ENCODE measurements around the gene PTH2R. TPM values are rescaled to one million over a fixed set of nuclear protein-coding genes. Genes with fewer than 3 reads are reported as not detected.

The PTH2R gene
- polyA plus RNA-seq, 1 donor (not counting 4 experiments of a cell fraction or from before 2014, with no cell fraction given), result not detected

- Histone ChIP-seq H4K20me1 (ENCODE audit: control insufficient read depth, extremely low read depth, insufficient read depth, low read length) (no peaks in the 10 kb centered on the region), H3K9me3 (ENCODE audit: control insufficient read depth, low read depth, low read length) (no peaks in the 10 kb centered on the region), H3K4me2 (ENCODE audit: control insufficient read depth, extremely low read depth, insufficient read depth, low read depth, low read length) (no peak overlapping the region), H3K36me3 (ENCODE audit: control insufficient read depth in 2 of 2, extremely low read depth in 1 of 2, insufficient read depth in 2 of 2, low read length in 2 of 2) (no peaks in the 10 kb centered on the region), H3K27me3 (ENCODE audit: control insufficient read depth, extremely low read depth, insufficient read depth, low read length) (no peaks in the 10 kb centered on the region), H3K4me1 (ENCODE audit: control insufficient read depth, extremely low read depth, insufficient read depth, low read length) (no peaks in the 10 kb centered on the region), H3K79me2 (ENCODE audit: control insufficient read depth, insufficient read depth, low read length) (no peaks in the 10 kb centered on the region), H3K4me3 (ENCODE audit: control insufficient read depth in 2 of 3, extremely low read depth in 1 of 3, insufficient read depth in 2 of 3, low read depth in 1 of 3, low read length in 3 of 3) (no peak overlapping the region), H2AFZ (ENCODE audit: control insufficient read depth, low read length) (no peak overlapping the region), H3K9ac (ENCODE audit: control insufficient read depth, extremely low read depth, insufficient read depth, low read length) (no peak overlapping the region), H3K9me1 (ENCODE audit: control insufficient read depth, extremely low read depth, insufficient read depth, low read length) (no peaks in the 10 kb centered on the region), H3K27ac (ENCODE audit: control insufficient read depth, insufficient read depth, low read length) (no peak overlapping the region)
- dilution Hi-C loops (cut with MboI; ENCODE audit: extremely low pct_ligation_motif_present, low sequenced_read_pairs), result no loop called here
- FAIRE-seq (no peak), DNase-seq (ENCODE audit: low read depth, low spot score) (no peak)
- TF ChIP-seq CTCF (optimal IDR thresholded peaks at IDR 0.05 in 1 of 3, IDR thresholded peaks at IDR 0.05 in 1 of 3, conservative IDR thresholded peaks at IDR 0.05 in 1 of 3; ENCODE audit: extremely low read depth in 1 of 3, insufficient read depth in 2 of 3, low read length in 3 of 3) (no peak), EZH2 (IDR thresholded peaks at IDR 0.05; ENCODE audit: low read length) (no peak)
Observed at GRCh38 chr2:208464205-208464604, 57.6 kb downstream of the PTH2R start.

GRCh38 chr2:208466151-208466919 lies 59.7 kb downstream of the PTH2R start:
- Histone ChIP-seq H4K20me1 (ENCODE audit: control insufficient read depth, extremely low read depth, insufficient read depth, low read length) (no peaks in the 10 kb centered on the region), H3K36me3 (ENCODE audit: control insufficient read depth in 2 of 2, extremely low read depth in 1 of 2, insufficient read depth in 2 of 2, low read length in 2 of 2) (no peaks in the 10 kb centered on the region), H3K4me2 (ENCODE audit: control insufficient read depth, extremely low read depth, insufficient read depth, low read depth, low read length) (no peak overlapping the region), H3K9me1 (ENCODE audit: control insufficient read depth, extremely low read depth, insufficient read depth, low read length) (no peaks in the 10 kb centered on the region), H3K4me3 (ENCODE audit: control insufficient read depth in 2 of 3, extremely low read depth in 1 of 3, insufficient read depth in 2 of 3, low read depth in 1 of 3, low read length in 3 of 3) (no peak overlapping the region), H3K9ac (ENCODE audit: control insufficient read depth, extremely low read depth, insufficient read depth, low read length) (no peak overlapping the region), H3K27ac (ENCODE audit: control insufficient read depth, insufficient read depth, low read length) (no peak overlapping the region), H3K9me3 (ENCODE audit: control insufficient read depth, low read depth, low read length) (no peaks in the 10 kb centered on the region), H3K4me1 (ENCODE audit: control insufficient read depth, extremely low read depth, insufficient read depth, low read length) (no peaks in the 10 kb centered on the region), H3K27me3 (ENCODE audit: control insufficient read depth, extremely low read depth, insufficient read depth, low read length) (no peaks in the 10 kb centered on the region), H2AFZ (ENCODE audit: control insufficient read depth, low read length) (no peak overlapping the region), H3K79me2 (ENCODE audit: control insufficient read depth, insufficient read depth, low read length) (no peaks in the 10 kb centered on the region)
- TF ChIP-seq CTCF (optimal IDR thresholded peaks at IDR 0.05 in 1 of 3, IDR thresholded peaks at IDR 0.05 in 1 of 3, conservative IDR thresholded peaks at IDR 0.05 in 1 of 3; ENCODE audit: extremely low read depth in 1 of 3, insufficient read depth in 2 of 3, low read length in 3 of 3) (peak; percentile 65 to 80 (median 77)), EZH2 (IDR thresholded peaks at IDR 0.05; ENCODE audit: low read length) (no peak)
- FAIRE-seq (peak; percentile 51), DNase-seq (ENCODE audit: low read depth, low spot score) (no peak)
- dilution Hi-C loops (cut with MboI; ENCODE audit: extremely low pct_ligation_motif_present, low sequenced_read_pairs), result no loop called here

Measured in keratinocyte (primary cell).